K562 (cell line): ENCODE data around the gene CNNM2. TPM values are rescaled to one million over a fixed set of nuclear protein-coding genes. Genes with fewer than 3 reads are reported as not detected.

Experiments used
- ATAC-seq: fragments of 200-7000 bp; cut with Tn5 transposase; 3 replicates; pipeline ENCODE4 v1.9.1; 2020; ENCODE audit warnings: moderate library complexity
- BruUV-seq: library from RNA; stranded (reverse); fragments of 400-500 nt; replicated peaks from 2 replicates; lab custom pipeline; 2021; lab: Mats Ljungman, UMichigan
- CTCF ChIA-PET: fragments of 300-600 bp; formaldehyde crosslinking; extraction: SDS; loops from one replicate; lab custom pipeline; 2021; ENCODE audit warnings: low intra/inter-chr PET ratio; lab: Yijun Ruan, JAX
- POLR2A ChIA-PET: fragments of 300-600, 350-650 bp; sonication (Branson Sonifier 250); formaldehyde crosslinking; extraction: SDS; loops from one replicate; lab custom pipeline; 2021; ENCODE audit warnings: antibody characterized with exemption, inconsistent platforms; lab: Yijun Ruan, JAX
- DNase-seq, 4 experiments: peaks; one replicate each; pipeline versions ENCODE4 v3.0.0 to v3.0.0-alpha.2; 2011 to 2018; ENCODE audit warnings: low spot score in 3 of 4, mixed read lengths in 3 of 4; ENCODE audit errors: extremely low read depth in 1 of 4
- FAIRE-seq: peaks from 2 replicates; lab custom pipeline; 2011; peaks lifted over from hg19 to GRCh38; lab: Jason Lieb, UNC
- H2AFZ ChIP-seq: 2 replicates; pipeline ENCODE4 v1.6.0; 2011; ENCODE audit warnings: low read depth, low read length, control low read depth, inconsistent platforms
- H3K27ac ChIP-seq: fragments of 200-600 bp; 3 replicates; pipeline ENCODE4 v1.8.0; 2011; ENCODE audit warnings: low read depth, mild to moderate bottlenecking, control low read depth, inconsistent platforms, low read length, moderate library complexity, mixed read lengths; ENCODE audit errors: extremely low read depth
- H3K27me3 ChIP-seq, 2 experiments: fragments of 300-600 bp in 1 of 2; 2 replicates in 1 of 2; 3 replicates in 1 of 2; pipeline versions ENCODE4 v1.6.0 to v1.8.0; 2011; ENCODE audit warnings: inconsistent platforms in 2 of 2, low read length in 2 of 2, mild to moderate bottlenecking in 1 of 2, mixed read lengths in 1 of 2, moderate library complexity in 1 of 2; ENCODE audit not compliant: control insufficient read depth in 2 of 2, insufficient read depth in 2 of 2
- H3K36me3 ChIP-seq: fragments of 300-600 bp; 3 replicates; pipeline ENCODE4 v1.8.0; 2011; ENCODE audit warnings: mild to moderate bottlenecking, low read length, inconsistent platforms; ENCODE audit not compliant: control insufficient read depth, insufficient read depth
- H3K4me1 ChIP-seq, 2 experiments: fragments of 200-600 bp in 1 of 2; replicated peaks in 1 of 2; 2 replicates in 1 of 2; 3 replicates in 1 of 2; pipeline versions ENCODE4 v1.5.1 to v1.8.0; 2011; ENCODE audit warnings: inconsistent platforms in 2 of 2, low read length in 2 of 2, mild to moderate bottlenecking in 1 of 2, mixed read lengths in 1 of 2, moderate library complexity in 1 of 2; ENCODE audit not compliant: control insufficient read depth in 2 of 2, insufficient read depth in 2 of 2
- H3K4me2 ChIP-seq: 2 replicates; pipeline ENCODE4 v1.6.1; 2011; ENCODE audit warnings: low read length, control low read depth, inconsistent platforms, mixed read lengths; ENCODE audit not compliant: insufficient read depth
- H3K4me3 ChIP-seq: fragments of 200-600 bp; sonication (generic), shearing (Covaris generic); 2 replicates; pipeline ENCODE4 v1.5.1; 2016; ENCODE audit warnings: control low read depth, inconsistent platforms
- H3K79me2 ChIP-seq: fragments of 200-600 bp; 3 replicates; pipeline ENCODE4 v1.8.0; 2011; ENCODE audit warnings: low read length, inconsistent platforms; ENCODE audit not compliant: control insufficient read depth, insufficient read depth
- H3K9ac ChIP-seq, 2 experiments: 2 replicates each; pipeline versions ENCODE4 v1.6.0 to v1.6.1; 2011; ENCODE audit warnings: low read depth in 2 of 2, low read length in 2 of 2, control low read depth in 1 of 2, inconsistent platforms in 1 of 2, mild to moderate bottlenecking in 1 of 2, mixed read lengths in 1 of 2; ENCODE audit not compliant: insufficient read depth in 1 of 2
- H3K9me1 ChIP-seq: one replicate; pipeline ENCODE4 v1.6.0; 2011; ENCODE audit warnings: inconsistent platforms, mild to moderate bottlenecking, low read length, moderate library complexity; ENCODE audit not compliant: control insufficient read depth, insufficient read depth
- H3K9me3 ChIP-seq: replicated peaks from 2 replicates; pipeline ENCODE4 v1.5.1; 2011; ENCODE audit warnings: low read depth, low read length, inconsistent platforms; ENCODE audit not compliant: control insufficient read depth, insufficient read depth
- H4K20me1 ChIP-seq: replicated peaks from 2 replicates; pipeline ENCODE4 v1.6.1; 2011; ENCODE audit warnings: low read length, inconsistent platforms, mixed read lengths; ENCODE audit not compliant: control insufficient read depth, insufficient read depth
- ATF1 ChIP-seq, 2 experiments: fragments of 450-650 bp in 1 of 2; IDR thresholded peaks; 2 replicates each; pipeline ENCODE4 v1.6.1; 2016; ENCODE audit warnings: missing compliant biosample characterization in 1 of 2, missing genetic modification characterization in 1 of 2
- IRF2 ChIP-seq: sonication (generic); formaldehyde crosslinking; IDR thresholded peaks from 2 replicates; pipeline ENCODE4 v1.8.1; 2022; ENCODE audit warnings: mild to moderate bottlenecking, missing genetic modification reagents
- UBTF ChIP-seq, 2 experiments: IDR thresholded peaks; 2 replicates each; pipeline ENCODE4 v1.6.1; 2012; ENCODE audit warnings: improper control_type of control experiment in 2 of 2, low read depth in 2 of 2, low read length in 2 of 2, borderline replicate concordance in 1 of 2
- ZNF274 ChIP-seq: IDR thresholded peaks from 2 replicates; pipeline ENCODE4 v1.6.1; 2011; ENCODE audit warnings: low read depth, mild to moderate bottlenecking, low read length, moderate library complexity, borderline replicate concordance
- ZNF77 ChIP-seq: fragments of 250-450 bp; sonication (Bioruptor Pico); IDR thresholded peaks from 2 replicates; pipeline ENCODE4 v1.5.0; 2020
- WGBS: fragments of 100-300 bp; shearing (Covaris generic); methylation state at CpG from one replicate; pipeline ENCODE4 v1.1.6; 2016; ENCODE audit warnings: low coverage, mixed read lengths; ENCODE audit not compliant: insufficient coverage; ENCODE audit errors: missing lambda C conversion rate; 5-methylcytosine and 5-hydroxymethylcytosine counted together
- in situ Hi-C: fragments of 300-500 bp; cut with MboI; formaldehyde crosslinking; loops from 4 replicates; pipeline ENCODE4 v1.15.0; 2018; ENCODE audit warnings: inconsistent platforms, mixed read lengths
- intact Hi-C: fragments of 100-400 bp; cut with micrococcal nuclease; formaldehyde crosslinking; loops from 2 replicates; pipeline ENCODE4 v1.14.2; 2022
- polyA plus RNA-seq, 8 experiments: library from polyadenylated mRNA; depleted of rRNA in 4 of 8; stranded (reverse) in 5 of 8; unstranded in 3 of 8; fragments of >200 nt; fragmentation: Nextera tagmentation in 2 of 8; fragmentation: Illumina TruSeq in 1 of 8; extraction: Ambion mirVana in 2 of 8; extraction: Trizol in 1 of 8; gene quantifications; 2 replicates each; pipeline versions ENCODE4 v1.2.1 to v1.2.3, GENCODE V29; 2011 to 2014; ENCODE audit warnings: inconsistent platforms in 1 of 8, missing spikeins in 1 of 8
- total RNA-seq, 7 experiments: library from RNA; depleted of rRNA in 6 of 7; stranded (reverse); fragments of >200 nt in 6 of 7; fragmentation: Illumina TruSeq in 2 of 7; extraction: Trizol in 2 of 7; gene quantifications; 2 replicates each; pipeline versions ENCODE4 v1.2.1 to v1.2.3, GENCODE V29; 2011 to 2021; ENCODE audit warnings: low replicate concordance in 1 of 7
- TF ChIP-seq, protein P1 (sequence below), 2 experiments: fragments of 150-350 bp in 1 of 2; IDR thresholded peaks; 2 replicates each; pipeline ENCODE4 v1.6.1; 2012 to 2016; ENCODE audit warnings: low read depth in 2 of 2, low read length in 2 of 2, mild to moderate bottlenecking in 1 of 2, moderate library complexity in 1 of 2
- TF ChIP-seq, protein P2 (sequence below), 2 experiments: fragments of 450-650 bp in 1 of 2; sonication (generic) in 1 of 2; formaldehyde crosslinking in 1 of 2; IDR thresholded peaks in 1 of 2; conservative IDR thresholded peaks in 1 of 2; 2 replicates each; pipeline versions ENCODE4 v1.6.1 to v1.8.1; 2016 to 2023; ENCODE audit warnings: mild to moderate bottlenecking in 2 of 2, moderate library complexity in 2 of 2, inconsistent platforms in 1 of 2, missing genetic modification reagents in 1 of 2

Gene CNNM2
- total and polyA plus RNA-seq, 9 of the 15 experiments (the other 6 are each of a cell fraction or from before 2014, with no cell fraction given) = 0.21 to 5.0 (median 1.3) TPM

GRCh38 chr10:102964713-102965112 lies 46.6 kb downstream of the CNNM2 start:
- H3K36me3 ChIP-seq = no peaks in the 10 kb centered on the region
- DNase-seq (no peak), FAIRE-seq (no peak), ATAC-seq (no peak)
- no peak overlapping the region for H3K27ac ChIP-seq
- 100% methylated on average over 8 of the region's 8 CpGs for WGBS
- no peaks in the 10 kb centered on the region for H4K20me1 ChIP-seq
- H3K9ac ChIP-seq = no peak overlapping the region
- H3K9me1 ChIP-seq = no peaks in the 10 kb centered on the region
- H3K4me2 ChIP-seq = no peak overlapping the region
- intact Hi-C loops = loop anchor here (5.0 kb wide), 1 partner anchor 47 kb away; the partner anchor contains the start of gene CNNM2
- H2AFZ ChIP-seq = no peak overlapping the region
- BruUV-seq = no TSS peak
- no peaks in the 10 kb centered on the region for H3K27me3 ChIP-seq
- no peaks in the 10 kb centered on the region for H3K9me3 ChIP-seq
- H3K79me2 ChIP-seq = no peaks in the 10 kb centered on the region
- H3K4me1 ChIP-seq = peaks cover 0 to 17% of the 10 kb centered on the region in 2 experiments; a peak in 3 of 5 replicates
- H3K4me3 ChIP-seq = no peak overlapping the region
- ChIA-PET POLR2A (no interaction called here), CTCF (no interaction called here)
- in situ Hi-C loops = no loop called here
- no peak for TF ChIP-seq ATF1 (CRISPR knock-in tag; IDR thresholded peaks at IDR 0.05)
- no peak for TF ChIP-seq ATF1 (tag; IDR thresholded peaks at IDR 0.05)
- TF ChIP-seq IRF2 = no peak
- TF ChIP-seq UBTF (IDR thresholded peaks at IDR 0.05; ENCODE audit: borderline replicate concordance in 1 of 2, low read depth in 2 of 2, low read length in 2 of 2) = no peak
- no peak for TF ChIP-seq ZNF274
- TF ChIP-seq, protein P1, sequence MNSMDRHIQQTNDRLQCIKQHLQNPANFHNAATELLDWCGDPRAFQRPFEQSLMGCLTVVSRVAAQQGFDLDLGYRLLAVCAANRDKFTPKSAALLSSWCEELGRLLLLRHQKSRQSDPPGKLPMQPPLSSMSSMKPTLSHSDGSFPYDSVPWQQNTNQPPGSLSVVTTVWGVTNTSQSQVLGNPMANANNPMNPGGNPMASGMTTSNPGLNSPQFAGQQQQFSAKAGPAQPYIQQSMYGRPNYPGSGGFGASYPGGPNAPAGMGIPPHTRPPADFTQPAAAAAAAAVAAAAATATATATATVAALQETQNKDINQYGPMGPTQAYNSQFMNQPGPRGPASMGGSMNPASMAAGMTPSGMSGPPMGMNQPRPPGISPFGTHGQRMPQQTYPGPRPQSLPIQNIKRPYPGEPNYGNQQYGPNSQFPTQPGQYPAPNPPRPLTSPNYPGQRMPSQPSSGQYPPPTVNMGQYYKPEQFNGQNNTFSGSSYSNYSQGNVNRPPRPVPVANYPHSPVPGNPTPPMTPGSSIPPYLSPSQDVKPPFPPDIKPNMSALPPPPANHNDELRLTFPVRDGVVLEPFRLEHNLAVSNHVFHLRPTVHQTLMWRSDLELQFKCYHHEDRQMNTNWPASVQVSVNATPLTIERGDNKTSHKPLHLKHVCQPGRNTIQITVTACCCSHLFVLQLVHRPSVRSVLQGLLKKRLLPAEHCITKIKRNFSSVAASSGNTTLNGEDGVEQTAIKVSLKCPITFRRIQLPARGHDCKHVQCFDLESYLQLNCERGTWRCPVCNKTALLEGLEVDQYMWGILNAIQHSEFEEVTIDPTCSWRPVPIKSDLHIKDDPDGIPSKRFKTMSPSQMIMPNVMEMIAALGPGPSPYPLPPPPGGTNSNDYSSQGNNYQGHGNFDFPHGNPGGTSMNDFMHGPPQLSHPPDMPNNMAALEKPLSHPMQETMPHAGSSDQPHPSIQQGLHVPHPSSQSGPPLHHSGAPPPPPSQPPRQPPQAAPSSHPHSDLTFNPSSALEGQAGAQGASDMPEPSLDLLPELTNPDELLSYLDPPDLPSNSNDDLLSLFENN (IDR thresholded peaks at IDR 0.05; ENCODE audit: low read depth in 2 of 2, low read length in 2 of 2) = no peak
- no peak for TF ChIP-seq ZNF77 (CRISPR knock-in tag)
- TF ChIP-seq, protein P2, sequence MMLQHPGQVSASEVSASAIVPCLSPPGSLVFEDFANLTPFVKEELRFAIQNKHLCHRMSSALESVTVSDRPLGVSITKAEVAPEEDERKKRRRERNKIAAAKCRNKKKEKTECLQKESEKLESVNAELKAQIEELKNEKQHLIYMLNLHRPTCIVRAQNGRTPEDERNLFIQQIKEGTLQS (IDR thresholded peaks at IDR 0.05) = no peak
- TF ChIP-seq, protein P2 (CRISPR knock-in tag; conservative IDR thresholded peaks at IDR 0.05) = no peak
